ENCODE measurements around the gene AAK1.
"Not testable (repeated sequence)": the region's sequence is repeated elsewhere in the genome, so short reads cannot be mapped to it uniquely, and the experiment has no call there.

AAK1 gene

DNA sequence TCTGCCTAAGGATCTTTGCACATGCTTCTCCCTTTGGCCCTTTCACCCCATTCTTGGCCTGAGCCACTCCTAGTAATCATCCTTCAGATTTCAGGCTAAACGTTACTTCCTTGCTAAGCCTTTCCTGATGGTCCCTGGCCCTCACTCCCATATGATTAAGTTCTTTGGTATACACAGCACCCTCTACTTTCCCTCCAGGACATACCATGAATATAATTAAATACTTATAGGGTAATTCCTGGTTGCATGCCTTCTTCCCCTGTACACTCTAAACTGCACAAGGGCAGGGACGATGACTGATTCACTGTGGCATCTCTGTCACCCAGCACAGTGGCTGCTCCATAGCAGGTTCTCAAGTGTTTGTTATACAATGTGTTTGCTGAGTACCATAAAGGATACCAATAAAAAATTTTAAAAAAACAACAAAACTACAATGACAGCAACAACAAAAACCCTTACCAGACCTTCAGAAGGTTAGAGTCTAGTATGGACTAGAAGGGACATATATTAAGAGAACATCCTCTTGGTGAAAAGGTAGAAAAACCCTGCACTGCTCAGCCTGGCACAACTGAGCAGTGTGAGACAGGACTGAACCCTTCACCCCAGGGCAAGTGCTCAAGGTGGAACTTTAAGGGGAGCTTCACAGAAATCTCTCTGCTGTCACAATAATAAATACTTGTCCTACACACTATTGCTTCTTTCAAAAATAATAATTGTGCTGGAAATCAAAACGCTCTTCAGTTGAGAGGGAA, 76.2 kb downstream of the AAK1 start:
- no peak for DNase-seq

- no peak for DNase-seq
Measured at GRCh38 chr2:69566669-69567068, 76.9 kb downstream of the AAK1 start.

- DNase-seq, result peak; percentile 58 to 76
Measured at GRCh38 chr2:69565431-69565839, 78.1 kb downstream of the AAK1 start.

DNA sequence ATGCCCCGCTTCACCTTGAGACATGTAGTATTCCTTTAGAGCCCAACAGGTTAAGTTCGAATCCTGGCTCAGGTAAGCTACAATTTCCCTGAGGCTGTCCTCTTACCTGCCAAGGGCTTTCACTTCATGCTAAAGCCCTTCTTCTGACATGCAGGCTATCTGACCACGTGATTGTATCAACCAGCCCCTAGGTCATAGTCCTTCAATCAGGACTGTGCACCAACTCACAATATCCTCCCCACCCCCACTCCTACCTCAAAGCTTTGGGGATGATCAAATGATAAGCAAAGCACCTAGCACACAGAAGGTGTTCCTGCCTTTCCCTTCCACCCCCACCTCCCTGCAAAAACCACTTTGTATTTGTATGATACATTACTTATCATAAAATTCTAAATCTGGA, 78.9 kb downstream of the AAK1 start:
- peak in 1 of 2 donors; percentile 26 for DNase-seq

- no peak for DNase-seq
Measured at GRCh38 chr2:69563021-69563420, 80.5 kb downstream of the AAK1 start.

DNA sequence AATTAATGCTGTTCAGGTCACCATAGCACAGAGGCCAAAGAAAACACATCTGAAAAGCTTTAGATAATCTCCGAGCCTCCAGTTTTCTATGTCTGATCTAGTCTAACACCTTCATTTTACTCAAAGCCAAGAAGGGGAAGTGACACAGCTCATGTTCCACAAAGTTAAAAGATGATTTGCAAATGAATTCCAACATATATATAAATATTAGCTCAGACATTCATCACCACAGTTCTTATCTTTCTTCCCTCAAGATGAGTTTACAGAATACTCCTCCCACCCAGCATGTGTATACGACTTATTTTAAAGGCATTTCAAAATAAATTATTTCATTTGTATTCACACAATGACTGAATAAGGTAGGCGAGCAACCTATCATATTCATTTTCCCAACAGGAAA, 82.4 kb downstream of the AAK1 start:
- no peak for DNase-seq

- no peak for DNase-seq
Measured at GRCh38 chr2:69560147-69560482, 83.4 kb downstream of the AAK1 start.

DNA sequence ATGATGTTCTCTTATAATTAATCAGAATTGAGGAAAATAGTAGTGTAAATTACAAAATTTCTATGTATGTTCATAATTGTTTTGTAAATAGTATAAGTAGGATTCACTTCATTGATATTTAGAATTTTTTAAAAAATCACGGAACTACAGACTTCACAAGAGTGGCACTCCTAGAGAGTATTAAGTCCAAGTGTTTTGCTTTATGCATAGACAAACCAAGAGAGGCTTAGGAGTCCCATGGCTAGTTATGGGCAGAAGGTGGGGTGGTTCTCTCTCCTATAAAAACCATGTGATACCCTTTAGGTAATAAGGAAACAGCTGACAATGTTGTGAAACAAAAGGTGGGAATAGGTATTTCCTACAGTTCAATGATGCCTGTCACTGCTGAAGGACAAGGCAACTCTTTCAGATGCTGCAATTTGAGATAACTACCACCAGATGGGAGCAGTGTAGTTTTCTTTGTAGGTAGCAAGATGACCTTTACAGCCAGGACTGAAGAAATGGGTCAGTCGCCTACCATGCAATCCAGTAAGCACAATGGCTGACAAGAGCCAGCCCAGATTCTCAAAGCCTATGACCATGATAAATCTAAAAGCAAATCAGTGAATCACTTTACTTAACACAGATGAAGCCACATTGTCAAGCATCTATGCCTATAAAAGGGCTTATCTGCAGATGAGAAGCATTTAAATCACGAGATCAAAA, 83.9 kb downstream of the AAK1 start:
- peak; percentile 17 to 58 for DNase-seq

GRCh38 chr2:69556008-69556407, 87.5 kb downstream of the AAK1 start:
- DNase-seq, result no peak

GRCh38 chr2:69554981-69555380, 88.6 kb downstream of the AAK1 start:
- DNase-seq, result no peak

DNA sequence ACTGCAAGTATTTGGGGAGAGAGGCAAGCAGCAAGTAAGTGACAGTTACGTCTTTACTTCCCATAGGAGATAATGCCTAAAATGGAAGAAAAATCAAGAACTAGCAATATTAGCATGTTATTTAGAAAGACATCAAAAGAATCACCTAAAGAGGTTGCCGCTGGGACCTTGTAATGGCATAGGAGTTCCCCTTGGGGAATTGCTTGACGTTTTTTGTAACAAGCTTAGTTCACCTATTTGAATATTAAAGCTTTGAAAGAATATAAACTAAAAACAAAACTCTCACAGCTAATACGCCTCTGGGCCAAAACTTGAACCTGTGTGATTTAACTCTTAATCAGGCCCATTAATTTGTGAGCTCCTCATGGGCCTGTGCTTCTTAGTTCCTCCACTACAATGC, 89.0 kb downstream of the AAK1 start:
- no peak for DNase-seq

- DNase-seq, result no peak
Measured at GRCh38 chr2:69553991-69554390, 89.5 kb downstream of the AAK1 start.

GRCh38 chr2:69550511-69550910, 93.0 kb downstream of the AAK1 start:
- not testable (repeated sequence) for DNase-seq

GRCh38 chr2:69549421-69549820, 94.1 kb downstream of the AAK1 start:
- no peak for DNase-seq

DNA sequence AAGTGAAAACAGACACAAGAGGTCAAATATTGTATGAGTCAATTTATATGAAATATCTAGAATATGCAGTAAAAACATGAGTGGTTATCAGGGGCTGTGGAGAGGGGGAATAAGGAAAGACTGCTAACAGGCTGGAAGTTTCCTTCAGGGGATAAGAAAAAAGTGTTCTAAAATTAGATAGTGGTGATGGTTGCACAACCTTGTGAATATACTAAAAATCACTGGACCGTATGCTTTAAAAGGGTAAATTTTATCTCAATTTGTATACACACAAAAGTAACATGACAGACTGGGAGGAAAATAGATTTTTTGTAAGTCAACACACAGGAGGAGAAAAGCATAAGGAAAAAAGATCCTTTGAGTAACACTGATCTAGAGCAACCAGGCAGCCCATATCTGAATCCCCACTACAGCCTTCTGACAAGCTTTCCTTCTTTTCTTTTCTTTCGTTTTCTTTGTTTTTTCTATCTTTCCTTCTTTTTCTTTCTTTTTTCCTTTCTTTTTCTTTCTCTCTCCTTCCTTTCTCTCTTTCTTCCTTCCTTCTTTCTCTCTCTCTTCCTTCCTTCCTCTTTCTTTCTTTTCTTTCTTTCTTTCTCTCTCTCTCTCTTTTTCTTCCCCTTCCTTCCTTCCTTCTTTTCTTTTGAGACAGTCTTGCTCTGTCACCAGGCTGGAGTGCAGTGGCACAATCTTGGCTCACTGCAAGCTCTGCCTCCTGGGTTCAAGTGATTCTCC, 95.4 kb downstream of the AAK1 start:
- no peak for DNase-seq

DNA sequence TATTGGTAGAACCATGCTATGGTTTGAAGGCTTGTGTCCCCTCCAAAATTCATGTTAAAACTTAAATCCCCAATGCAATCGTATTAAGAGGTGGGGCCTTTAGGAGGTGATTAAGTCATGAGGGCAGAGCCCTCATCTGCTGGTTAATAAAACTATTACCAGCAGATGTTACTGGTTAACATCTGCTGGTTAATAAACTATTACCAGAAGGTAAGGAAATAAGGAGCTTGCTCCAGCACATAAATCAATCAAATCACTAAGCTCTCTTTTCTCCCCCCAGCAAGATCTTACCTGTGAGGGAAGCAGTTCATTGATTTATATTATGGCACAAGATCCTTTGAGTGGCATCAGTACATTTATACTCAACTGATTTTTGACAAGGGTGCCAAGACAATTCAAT, 96.9 kb downstream of the AAK1 start:
- DNase-seq, result no peak

DNA sequence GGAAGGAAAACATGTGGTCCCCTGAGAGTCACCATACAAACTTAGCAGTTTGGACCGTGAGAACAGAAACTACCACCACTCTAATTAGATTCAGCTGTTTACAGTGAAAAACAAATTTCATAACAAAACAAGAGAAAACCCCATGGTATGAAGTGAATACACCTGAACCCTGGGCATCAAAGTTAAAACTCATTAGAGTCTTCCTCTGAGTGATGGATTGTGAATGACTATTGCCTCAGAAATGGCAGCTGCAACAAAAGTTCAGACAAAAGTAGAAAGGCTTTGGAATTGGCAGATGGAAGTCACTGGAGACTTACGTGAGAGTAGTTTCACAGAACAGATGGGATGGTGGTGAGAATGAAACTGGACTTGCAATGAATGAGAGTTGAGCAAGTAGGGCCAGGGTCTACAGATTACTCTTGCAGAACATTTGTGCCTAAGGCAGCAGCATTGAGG, 98.0 kb downstream of the AAK1 start:
- no peak for DNase-seq

- no peak for DNase-seq
Measured at GRCh38 chr2:69544951-69545350, 98.6 kb downstream of the AAK1 start.

DNA sequence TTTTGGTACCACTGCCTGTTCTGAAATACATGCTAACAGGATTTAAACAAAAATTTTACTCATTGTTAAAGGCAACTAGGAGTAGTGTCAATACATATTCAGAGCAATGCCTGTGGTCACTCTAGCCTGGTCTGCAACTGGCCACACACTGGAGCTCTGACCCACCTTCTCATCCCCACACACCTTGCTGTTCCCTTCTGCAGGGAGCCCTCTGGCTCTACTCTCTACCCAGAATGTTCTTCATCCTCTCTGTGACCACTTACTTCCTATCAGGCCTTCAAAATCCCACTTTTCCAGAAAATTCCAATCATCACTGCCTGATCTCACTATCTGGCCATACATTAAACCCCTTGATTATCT, 104.0 kb downstream of the AAK1 start:
- DNase-seq, result no peak

- DNase-seq, result no peak
Measured at GRCh38 chr2:69538872-69539548, 104.5 kb downstream of the AAK1 start.

DNA sequence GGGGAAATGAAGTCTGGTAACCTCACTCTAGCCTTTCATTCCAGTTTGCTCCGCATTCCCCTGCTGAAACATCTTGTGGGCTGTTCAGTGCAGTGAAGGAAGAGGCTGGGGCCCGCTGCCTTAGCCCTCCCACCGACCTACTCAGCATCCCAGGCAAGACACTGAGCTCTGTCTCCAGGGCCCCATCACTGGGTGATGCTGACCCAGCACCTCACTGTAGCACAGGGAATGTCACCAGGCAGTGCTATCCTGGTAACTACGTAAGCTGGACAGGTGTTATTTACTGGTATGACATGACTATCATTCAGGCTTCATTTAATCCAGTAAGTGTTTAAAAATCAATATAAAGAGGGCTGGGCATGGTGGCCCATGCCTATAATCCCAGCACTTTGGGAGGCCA, 105.3 kb downstream of the AAK1 start:
- DNase-seq, result no peak

- DNase-seq, result peak in 1 of 2 donors; percentile 8
Measured at GRCh38 chr2:69535817-69536241, 107.7 kb downstream of the AAK1 start.

GRCh38 chr2:69531186-69531585, 112.4 kb downstream of the AAK1 start:
- no peak for DNase-seq

All from CD4-positive, alpha-beta T cell treated with Interferon alpha-2 for 1 hour (primary cell).